Keratinocyte (primary cell): ENCODE measurements around the gene SLC37A1. TPM values are rescaled to one million over a fixed set of nuclear protein-coding genes. Genes with fewer than 3 reads are reported as not detected.

ENCODE experiments used
- DNase-seq: peaks from one replicate; pipeline ENCODE4 v3.0.0-alpha.2; 2011; ENCODE audit warnings: low read depth, missing footprints, low spot score
- FAIRE-seq: peaks from 2 replicates; lab custom pipeline; 2011; peaks lifted over from hg19 to GRCh38; lab: Jason Lieb, UNC
- H2AFZ ChIP-seq: 2 replicates; pipeline ENCODE4 v1.6.0; 2012; ENCODE audit warnings: low read length, control low read depth, inconsistent platforms; ENCODE audit not compliant: control insufficient read depth
- H3K27ac ChIP-seq: 2 replicates; pipeline ENCODE4 v1.5.1; 2011; ENCODE audit warnings: low read length; ENCODE audit not compliant: control insufficient read depth, insufficient read depth
- H3K27me3 ChIP-seq: 3 replicates; pipeline ENCODE4 v1.6.0; 2011; ENCODE audit warnings: low read length; ENCODE audit not compliant: control insufficient read depth, insufficient read depth; ENCODE audit errors: extremely low read depth
- H3K36me3 ChIP-seq, 2 experiments: 2 replicates in 1 of 2; 3 replicates in 1 of 2; pipeline ENCODE4 v1.5.1; 2011; ENCODE audit warnings: low read length in 2 of 2, mild to moderate bottlenecking in 1 of 2; ENCODE audit not compliant: control insufficient read depth in 2 of 2, insufficient read depth in 2 of 2; ENCODE audit errors: extremely low read depth in 1 of 2
- H3K4me1 ChIP-seq: 3 replicates; pipeline ENCODE4 v1.5.1; 2011; ENCODE audit warnings: low read length; ENCODE audit not compliant: control insufficient read depth, insufficient read depth; ENCODE audit errors: extremely low read depth
- H3K4me2 ChIP-seq: 3 replicates; pipeline ENCODE4 v1.6.0; 2011; ENCODE audit warnings: low read depth, low read length; ENCODE audit not compliant: control insufficient read depth, insufficient read depth; ENCODE audit errors: extremely low read depth
- H3K4me3 ChIP-seq, 3 experiments: fragments of 200-600 bp in 1 of 3; sonication (generic) in 1 of 3; 2 replicates in 2 of 3; 3 replicates in 1 of 3; pipeline ENCODE4 v1.5.1; 2011 to 2016; ENCODE audit warnings: low read length in 3 of 3, mild to moderate bottlenecking in 3 of 3, control low read depth in 2 of 3, inconsistent platforms in 1 of 3, low read depth in 1 of 3, mixed read lengths in 1 of 3, mixed run types in 1 of 3, moderate library complexity in 1 of 3; ENCODE audit not compliant: control insufficient read depth in 2 of 3, insufficient read depth in 2 of 3; ENCODE audit errors: extremely low read depth in 1 of 3
- H3K79me2 ChIP-seq: 2 replicates; pipeline ENCODE4 v1.6.0; 2012; ENCODE audit warnings: low read length; ENCODE audit not compliant: control insufficient read depth, insufficient read depth
- H3K9ac ChIP-seq: 3 replicates; pipeline ENCODE4 v1.6.0; 2011; ENCODE audit warnings: low read length; ENCODE audit not compliant: control insufficient read depth, insufficient read depth; ENCODE audit errors: extremely low read depth
- H3K9me1 ChIP-seq: 3 replicates; pipeline ENCODE4 v1.6.0; 2011; ENCODE audit warnings: low read length; ENCODE audit not compliant: control insufficient read depth, insufficient read depth; ENCODE audit errors: extremely low read depth
- H3K9me3 ChIP-seq: 2 replicates; pipeline ENCODE4 v1.5.1; 2012; ENCODE audit warnings: low read depth, low read length; ENCODE audit not compliant: control insufficient read depth
- H4K20me1 ChIP-seq: 3 replicates; pipeline ENCODE4 v1.6.0; 2011; ENCODE audit warnings: low read length; ENCODE audit not compliant: control insufficient read depth, insufficient read depth; ENCODE audit errors: extremely low read depth
- EZH2 ChIP-seq: IDR thresholded peaks from one replicate; pipeline ENCODE4 v1.6.1; 2012; ENCODE audit warnings: inconsistent platforms, mild to moderate bottlenecking, low read length, moderate library complexity
- dilution Hi-C: fragments of 300-500 bp; cut with MboI; formaldehyde crosslinking; loops from one replicate; pipeline ENCODE4 v1.7.0; 2020; ENCODE audit warnings: low sequenced_read_pairs; ENCODE audit not compliant: extremely low pct_ligation_motif_present
- polyA plus RNA-seq, 5 experiments: library from polyadenylated mRNA; depleted of rRNA in 3 of 5; stranded (reverse) in 3 of 5; stranded (forward) in 1 of 5; unstranded in 1 of 5; fragments of >200 nt; gene quantifications; 1 replicate in 1 of 5; 2 replicates in 3 of 5; 3 replicates in 1 of 5; pipeline versions ENCODE4 v1.2.1 to v1.2.3, GENCODE V29; 2011 to 2012; ENCODE audit warnings: missing spikeins in 2 of 5, low read depth in 1 of 5, low replicate concordance in 1 of 5
- TF ChIP-seq, protein P1 (sequence below), 3 experiments: IDR thresholded peaks in 1 of 3; conservative IDR thresholded peaks in 1 of 3; optimal IDR thresholded peaks in 1 of 3; 2 replicates in 2 of 3; 3 replicates in 1 of 3; pipeline versions ENCODE3 to v1.5.1; 2011; ENCODE audit warnings: low read length in 3 of 3, mild to moderate bottlenecking in 3 of 3, moderate library complexity in 2 of 3, control low read depth in 1 of 3, inconsistent platforms in 1 of 3; ENCODE audit not compliant: insufficient read depth in 2 of 3; ENCODE audit errors: extremely low read depth in 1 of 3

The SLC37A1 gene
- polyA plus RNA-seq, 1 donor (not counting 4 experiments of a cell fraction or from before 2014, with no cell fraction given), result 4.1 TPM

DNA sequence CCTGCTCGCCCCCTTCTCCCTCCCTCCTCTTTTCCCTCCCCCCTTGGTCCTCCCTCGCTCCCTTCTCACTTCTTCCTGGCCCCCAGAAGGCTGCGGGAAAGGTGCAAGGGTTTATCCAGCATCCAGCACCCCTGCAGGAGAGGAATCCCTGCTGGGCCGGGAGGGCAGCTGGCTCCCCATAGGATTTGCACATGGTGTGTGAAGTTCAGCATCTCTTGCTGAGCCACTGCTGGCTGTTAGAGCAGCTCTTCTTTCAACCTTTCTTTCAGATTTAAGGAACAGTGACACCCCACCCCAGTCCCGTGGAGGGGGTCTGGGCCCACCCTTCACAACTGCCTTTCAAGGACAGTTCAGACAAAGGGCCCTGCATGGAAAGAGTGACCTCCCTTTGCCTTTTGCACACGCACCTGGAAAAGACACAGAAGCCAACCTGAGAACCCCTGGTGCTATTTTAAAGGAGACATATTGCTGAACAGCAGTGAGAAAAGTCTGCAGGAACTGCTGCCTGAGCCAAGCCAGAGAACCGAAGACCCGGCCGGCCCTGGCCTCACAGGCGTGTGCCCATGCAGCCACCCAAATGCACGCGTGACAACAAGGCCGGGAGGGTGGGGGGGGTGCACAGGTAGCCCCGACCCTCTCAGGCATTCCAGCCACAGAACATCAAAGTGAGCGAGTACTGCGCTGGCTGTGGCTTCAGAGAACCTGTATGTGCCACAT lies 66.6 kb downstream of the SLC37A1 start:
- Histone ChIP-seq H3K36me3 (peaks cover 0 to 2% of the 10 kb centered on the region in 2 experiments), H3K27me3 (peaks cover 5% of the 10 kb centered on the region), H3K9me1 (no peaks in the 10 kb centered on the region), H2AFZ (no peak overlapping the region), H3K79me2 (no peaks in the 10 kb centered on the region), H3K4me3 (no peak overlapping the region), H3K9ac (no peak overlapping the region), H3K9me3 (no peaks in the 10 kb centered on the region), H3K4me2 (no peak overlapping the region), H3K27ac (no peak overlapping the region), H4K20me1 (no peaks in the 10 kb centered on the region), H3K4me1 (no peaks in the 10 kb centered on the region)
- dilution Hi-C loops, result no loop called here
- DNase-seq (no peak), FAIRE-seq (no peak)
- no peak for TF ChIP-seq EZH2
- TF ChIP-seq, protein P1, sequence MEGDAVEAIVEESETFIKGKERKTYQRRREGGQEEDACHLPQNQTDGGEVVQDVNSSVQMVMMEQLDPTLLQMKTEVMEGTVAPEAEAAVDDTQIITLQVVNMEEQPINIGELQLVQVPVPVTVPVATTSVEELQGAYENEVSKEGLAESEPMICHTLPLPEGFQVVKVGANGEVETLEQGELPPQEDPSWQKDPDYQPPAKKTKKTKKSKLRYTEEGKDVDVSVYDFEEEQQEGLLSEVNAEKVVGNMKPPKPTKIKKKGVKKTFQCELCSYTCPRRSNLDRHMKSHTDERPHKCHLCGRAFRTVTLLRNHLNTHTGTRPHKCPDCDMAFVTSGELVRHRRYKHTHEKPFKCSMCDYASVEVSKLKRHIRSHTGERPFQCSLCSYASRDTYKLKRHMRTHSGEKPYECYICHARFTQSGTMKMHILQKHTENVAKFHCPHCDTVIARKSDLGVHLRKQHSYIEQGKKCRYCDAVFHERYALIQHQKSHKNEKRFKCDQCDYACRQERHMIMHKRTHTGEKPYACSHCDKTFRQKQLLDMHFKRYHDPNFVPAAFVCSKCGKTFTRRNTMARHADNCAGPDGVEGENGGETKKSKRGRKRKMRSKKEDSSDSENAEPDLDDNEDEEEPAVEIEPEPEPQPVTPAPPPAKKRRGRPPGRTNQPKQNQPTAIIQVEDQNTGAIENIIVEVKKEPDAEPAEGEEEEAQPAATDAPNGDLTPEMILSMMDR (optimal IDR thresholded peaks at IDR 0.05 in 1 of 3, IDR thresholded peaks at IDR 0.05 in 1 of 3, conservative IDR thresholded peaks at IDR 0.05 in 1 of 3; ENCODE audit: extremely low read depth in 1 of 3, insufficient read depth in 2 of 3, low read length in 3 of 3), result no peak

DNA sequence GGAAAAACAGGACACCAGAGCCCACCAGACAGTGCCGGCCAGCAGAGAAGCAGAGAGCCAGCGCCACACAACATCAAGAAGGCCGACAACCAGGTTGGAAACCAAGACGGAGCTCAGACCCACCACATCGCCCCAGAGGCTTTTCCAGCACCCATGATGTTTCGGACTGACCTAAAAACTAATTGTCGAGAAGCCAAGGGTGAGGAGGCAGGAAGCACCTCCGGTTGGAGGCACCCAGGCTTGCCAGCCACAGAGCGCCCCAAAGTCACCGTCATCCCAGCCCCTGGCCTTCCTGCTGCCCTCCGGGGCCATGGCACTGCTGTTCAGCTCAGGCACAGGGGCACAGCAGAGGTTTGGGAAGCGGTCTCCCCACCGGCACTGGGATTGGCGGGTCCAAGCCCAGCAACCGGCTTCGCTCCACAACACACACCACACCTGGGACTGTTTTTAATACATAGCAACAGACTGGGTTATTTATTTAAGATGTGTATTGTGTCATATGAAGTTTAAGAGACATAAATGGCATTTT lies 67.2 kb downstream of the SLC37A1 start:
- no peaks in the 10 kb centered on the region for H3K79me2 ChIP-seq
- H2AFZ ChIP-seq, result no peak overlapping the region
- H3K27me3 ChIP-seq, result peaks cover 5% of the 10 kb centered on the region
- H3K4me2 ChIP-seq, result no peak overlapping the region
- no peaks in the 10 kb centered on the region for H3K4me1 ChIP-seq
- DNase-seq (no peak), FAIRE-seq (no peak)
- H3K9me3 ChIP-seq, result no peaks in the 10 kb centered on the region
- H3K4me3 ChIP-seq, result no peak overlapping the region
- H3K27ac ChIP-seq, result no peak overlapping the region
- TF ChIP-seq, protein P1 (optimal IDR thresholded peaks at IDR 0.05 in 1 of 3, IDR thresholded peaks at IDR 0.05 in 1 of 3, conservative IDR thresholded peaks at IDR 0.05 in 1 of 3; ENCODE audit: extremely low read depth in 1 of 3, insufficient read depth in 2 of 3, low read length in 3 of 3), result no peak
- TF ChIP-seq EZH2, result no peak
- dilution Hi-C loops, result no loop called here
- no peak overlapping the region for H3K9ac ChIP-seq
- H4K20me1 ChIP-seq, result no peaks in the 10 kb centered on the region
- no peaks in the 10 kb centered on the region for H3K9me1 ChIP-seq
- peaks cover 0 to 1% of the 10 kb centered on the region in 2 experiments for H3K36me3 ChIP-seq
